Globus pallidus (tissue), 1 donor: ENCODE data around the gene RAB31.

Experiments used
- DNase-seq: peaks from one replicate; pipeline ENCODE4 v3.0.0-alpha.2; 2015; ENCODE audit warnings: low spot score

RAB31 gene

GRCh38 chr18:9866627-9867026, 158.5 kb downstream of the RAB31 start:
- no peak for DNase-seq

GRCh38 chr18:9867071-9867594, 159.0 kb downstream of the RAB31 start:
- no peak for DNase-seq

DNA sequence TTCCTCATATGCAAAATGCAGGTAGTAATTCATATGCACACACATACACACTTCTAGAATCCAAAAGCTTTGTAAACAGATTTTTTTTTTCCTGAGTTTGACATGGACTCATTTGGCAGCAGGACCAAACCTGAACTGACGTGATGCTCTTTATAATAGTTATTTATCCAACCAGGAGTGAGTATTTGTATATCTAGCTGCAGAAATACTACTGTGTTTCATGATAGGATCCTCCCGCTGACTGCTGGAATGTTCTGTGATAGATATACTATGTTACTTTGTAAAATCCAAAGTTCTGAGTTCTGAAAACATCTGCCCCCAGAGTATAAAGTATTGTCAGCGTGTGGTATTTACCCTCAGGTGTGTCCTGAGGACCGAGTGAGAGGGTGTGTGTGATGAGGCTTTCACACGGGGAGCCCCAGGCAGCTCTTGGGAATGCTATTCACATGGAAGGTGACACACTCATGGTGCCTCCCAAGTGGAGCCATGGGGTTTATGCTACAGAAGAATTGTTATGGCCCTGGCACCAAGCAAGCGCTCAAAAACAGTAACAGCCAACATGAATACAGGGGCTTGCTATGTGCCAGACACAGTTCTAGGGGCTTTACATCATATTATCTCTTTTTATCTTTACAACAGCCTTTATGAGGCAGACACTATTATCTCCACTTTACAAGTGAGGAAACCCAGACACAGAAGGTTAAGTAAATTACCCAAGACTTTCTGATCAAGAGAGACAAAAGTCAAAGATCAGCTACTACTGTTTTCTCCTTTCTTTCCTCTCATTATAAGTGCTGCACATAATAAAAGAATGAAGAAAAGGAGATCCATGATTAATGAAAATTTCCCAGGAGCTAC, 161.0 kb downstream of the RAB31 start:
- DNase-seq: no peak

GRCh38 chr18:9869715-9870430, 161.8 kb downstream of the RAB31 start:
- DNase-seq: no peak

DNA sequence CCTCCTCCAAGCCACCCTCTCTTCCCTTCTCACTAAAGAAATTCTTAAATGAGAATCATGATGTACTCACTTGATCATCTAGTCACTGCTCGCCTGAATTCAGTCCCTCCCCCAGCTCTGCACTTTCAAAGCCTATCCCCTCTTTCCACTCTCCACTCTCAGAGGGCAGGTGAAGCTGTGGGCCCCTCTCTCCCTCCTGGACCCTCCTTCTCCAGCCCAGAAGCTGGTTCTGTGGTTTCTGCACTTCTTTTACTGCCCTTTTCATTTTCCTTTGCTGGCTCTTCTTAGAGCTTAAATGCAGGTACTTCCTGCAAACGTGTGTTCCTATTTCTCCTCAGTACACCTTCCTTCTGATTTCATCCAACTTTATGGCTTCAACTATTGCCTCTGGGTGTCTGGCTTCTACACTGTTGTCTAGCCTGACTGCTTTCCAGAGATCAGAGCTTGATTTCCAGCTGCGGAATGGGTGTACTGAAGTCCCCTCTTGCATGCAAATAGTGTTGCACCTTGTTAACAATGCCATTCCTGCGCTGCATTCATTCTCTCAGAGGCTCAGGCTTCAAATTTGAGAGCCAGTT, 162.4 kb downstream of the RAB31 start:
- no peak for DNase-seq

DNA sequence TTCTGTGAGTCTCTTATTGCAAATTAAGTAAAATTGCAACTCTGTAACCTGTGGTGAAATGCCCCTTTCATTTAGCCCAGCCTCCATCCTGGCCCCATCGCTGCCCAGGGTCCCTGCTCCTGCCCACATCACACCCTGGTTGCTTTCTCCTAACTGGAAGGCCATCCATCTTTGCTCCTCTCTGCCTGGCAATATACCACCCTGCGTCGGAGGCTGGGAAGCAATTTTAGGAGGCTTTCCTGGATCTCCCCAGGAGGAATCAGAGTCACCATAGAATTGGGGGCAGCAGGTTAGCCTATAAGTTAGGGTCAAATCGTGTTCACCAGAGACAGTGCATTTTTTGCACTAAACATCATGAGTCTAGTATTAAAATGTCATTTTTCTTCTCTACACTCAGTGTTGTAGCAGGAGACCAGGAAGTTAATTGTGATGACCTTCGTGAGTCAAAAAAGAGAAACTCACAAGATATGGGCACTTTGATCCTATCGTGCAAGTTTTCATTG, 163.2 kb downstream of the RAB31 start:
- no peak for DNase-seq

DNA sequence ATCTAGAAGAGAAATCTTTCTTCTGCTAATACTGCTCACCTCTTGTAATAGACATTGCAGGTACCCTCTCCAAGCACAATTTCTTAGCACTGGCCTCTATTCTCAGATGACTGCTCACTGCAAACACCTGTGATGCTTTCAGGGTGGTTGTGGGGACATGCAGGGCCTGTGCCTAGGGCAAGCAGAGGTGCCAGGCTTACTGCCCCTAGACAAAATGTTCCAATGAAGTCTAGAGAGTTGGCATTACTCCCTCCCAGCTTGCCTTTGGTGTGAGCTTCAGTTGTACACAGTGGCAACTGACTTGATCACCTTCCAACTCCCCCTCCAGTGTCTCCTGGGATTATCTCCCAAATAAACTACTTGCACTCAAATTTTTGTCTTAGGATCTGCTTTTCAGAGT, 164.7 kb downstream of the RAB31 start:
- no peak for DNase-seq

GRCh38 chr18:9874728-9875127, 166.6 kb downstream of the RAB31 start:
- DNase-seq: no peak

DNA sequence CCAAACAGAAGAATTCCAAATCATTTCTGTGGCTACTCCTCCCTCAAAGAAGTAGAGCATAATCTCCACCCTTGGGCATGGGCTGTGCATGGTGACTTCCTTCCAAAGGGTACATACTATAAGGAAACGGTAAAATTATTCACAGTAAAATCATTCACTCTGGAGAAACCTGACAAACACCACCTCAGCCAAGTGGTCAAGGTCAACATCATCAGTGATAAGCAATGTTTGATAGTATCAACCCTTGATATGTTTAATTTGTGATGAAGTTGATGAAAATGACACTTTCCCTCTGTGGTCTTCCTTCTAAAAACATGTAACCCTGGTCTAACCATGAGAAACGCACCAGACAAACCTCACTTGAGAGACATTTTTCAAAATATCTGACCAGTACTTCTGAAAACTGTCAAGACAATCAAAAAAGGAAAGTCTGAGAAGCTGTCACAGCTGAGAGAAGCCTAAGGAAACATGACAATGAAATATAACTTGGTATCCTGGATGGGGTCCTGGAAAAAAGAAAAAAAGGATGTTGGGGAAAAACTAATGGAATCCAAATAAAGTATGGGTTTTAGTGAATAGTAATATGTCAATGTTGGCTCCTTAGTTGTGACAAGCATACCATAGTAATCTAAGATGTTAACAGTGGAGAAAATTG, 168.2 kb downstream of the RAB31 start:
- DNase-seq: no peak

DNA sequence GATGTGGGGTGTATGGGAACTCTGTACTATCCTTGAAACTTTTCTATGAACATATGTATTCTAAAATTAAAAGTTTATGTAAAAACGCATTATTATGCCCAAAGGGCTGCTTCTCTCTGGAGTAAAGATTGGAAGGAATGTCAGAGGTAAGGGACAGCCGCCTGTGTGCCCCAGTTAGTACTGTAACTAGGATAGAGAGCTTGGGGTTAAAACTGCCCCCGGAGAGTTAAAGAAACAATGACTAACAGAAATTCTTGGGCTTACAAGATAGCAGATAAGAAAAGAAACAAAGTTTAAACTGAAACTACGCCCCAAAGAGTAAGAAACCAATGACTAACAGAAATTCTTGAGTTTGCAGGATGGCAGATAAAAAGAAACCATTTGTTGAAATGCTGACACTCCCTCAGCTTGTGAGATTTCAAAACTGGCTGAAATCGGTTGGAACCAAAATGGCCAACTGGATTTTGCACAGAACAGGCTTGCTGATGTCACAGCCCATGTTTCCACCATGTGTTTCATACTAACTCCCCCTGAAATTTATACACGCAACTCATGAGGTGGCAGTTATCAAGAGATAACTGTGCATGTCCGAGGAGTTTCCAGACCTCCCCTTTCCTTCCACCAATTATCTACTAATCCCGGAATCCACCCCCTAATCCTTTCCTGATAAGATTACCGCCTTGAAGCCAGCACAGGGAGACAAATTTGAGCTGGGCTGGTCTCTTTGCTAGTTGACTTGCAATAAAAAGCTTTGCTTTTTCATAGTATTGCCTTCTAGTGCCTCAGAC, 169.0 kb downstream of the RAB31 start:
- no peak for DNase-seq

DNA sequence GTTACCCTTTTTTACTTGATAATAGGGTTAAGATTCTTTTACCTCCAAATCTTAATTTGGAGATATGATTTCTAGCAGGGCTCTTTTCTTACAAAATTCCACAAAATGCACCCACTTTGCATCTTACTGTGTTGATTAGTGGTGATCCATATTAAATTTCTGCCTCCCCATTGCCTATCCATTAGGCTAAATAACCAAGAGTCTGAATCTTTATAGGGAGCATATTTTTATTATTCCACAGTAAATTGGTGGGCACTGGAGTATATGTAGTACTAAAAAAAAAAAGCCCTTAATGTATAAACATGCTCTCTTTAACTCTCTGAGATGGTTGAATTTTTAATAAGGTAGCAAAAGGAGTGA, 169.5 kb downstream of the RAB31 start:
- no peak for DNase-seq

DNA sequence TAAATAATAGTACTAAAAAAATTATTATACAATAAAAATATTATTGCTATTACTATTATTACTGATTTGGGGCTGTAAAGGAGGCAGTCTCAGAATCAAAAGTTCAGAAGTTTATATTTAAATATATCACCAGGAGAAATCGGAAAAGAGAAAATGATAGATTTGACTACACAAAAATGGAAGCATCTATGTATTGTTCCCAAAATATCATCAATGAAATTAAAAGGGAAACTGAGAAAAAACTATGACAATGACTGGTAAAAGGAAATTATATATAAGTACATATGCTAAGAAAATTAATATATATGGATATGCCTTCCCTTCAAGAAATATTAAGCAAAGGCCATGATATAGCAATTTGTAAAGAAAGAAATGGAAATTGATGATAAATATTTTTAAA, 170.0 kb downstream of the RAB31 start:
- DNase-seq: no peak

- no peak for DNase-seq
Measured at GRCh38 chr18:9878783-9879242, 170.7 kb downstream of the RAB31 start.

DNA sequence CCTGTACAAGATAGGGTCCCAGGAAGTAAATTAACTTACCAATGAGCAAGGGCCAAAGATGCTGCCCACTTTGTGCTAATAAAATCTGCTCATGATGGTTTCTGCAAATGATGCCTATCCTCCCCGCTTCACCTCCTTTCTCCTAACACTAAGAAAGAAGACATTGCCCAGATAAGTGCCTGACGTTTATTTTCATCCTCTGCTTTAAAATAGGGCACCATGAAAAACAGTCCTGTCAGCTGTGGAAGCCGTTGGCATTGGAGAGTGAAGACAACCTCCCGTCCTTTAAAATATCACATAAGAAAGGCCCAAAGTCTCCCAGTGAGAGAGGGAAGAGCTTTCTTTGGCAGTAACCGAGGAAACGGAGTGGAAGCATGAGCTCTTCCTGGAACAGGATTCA, 176.0 kb downstream of the RAB31 start:
- no peak for DNase-seq

DNA sequence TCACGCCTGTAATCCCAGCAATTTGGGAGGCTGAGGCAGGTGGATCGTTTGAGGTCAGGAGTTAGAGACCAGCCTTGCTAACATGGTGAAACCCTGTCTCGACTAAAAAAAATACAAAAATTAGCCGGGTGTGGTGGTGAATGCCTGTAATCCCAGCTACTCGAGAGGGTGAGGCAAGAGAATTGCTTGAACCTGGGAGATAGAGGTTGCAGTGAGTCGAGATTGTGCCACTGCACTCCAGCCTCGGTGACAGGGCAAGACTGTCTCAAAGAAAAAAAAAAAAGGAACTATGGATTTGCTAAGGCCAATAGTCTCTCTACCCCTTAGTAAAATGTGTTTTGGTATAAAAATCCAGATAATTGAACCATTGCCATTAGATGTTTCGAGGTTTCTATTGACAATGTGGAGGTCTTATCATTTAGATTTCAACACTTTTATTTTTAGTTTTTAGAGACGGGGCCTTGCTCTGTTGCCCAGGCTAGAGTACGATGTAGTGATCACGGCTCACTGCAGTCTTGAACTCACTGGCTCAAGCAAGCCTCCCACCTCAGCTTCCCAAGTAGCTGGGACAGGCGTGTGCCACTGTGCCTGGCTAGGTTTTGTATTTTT, 176.5 kb downstream of the RAB31 start:
- no peak for DNase-seq

DNA sequence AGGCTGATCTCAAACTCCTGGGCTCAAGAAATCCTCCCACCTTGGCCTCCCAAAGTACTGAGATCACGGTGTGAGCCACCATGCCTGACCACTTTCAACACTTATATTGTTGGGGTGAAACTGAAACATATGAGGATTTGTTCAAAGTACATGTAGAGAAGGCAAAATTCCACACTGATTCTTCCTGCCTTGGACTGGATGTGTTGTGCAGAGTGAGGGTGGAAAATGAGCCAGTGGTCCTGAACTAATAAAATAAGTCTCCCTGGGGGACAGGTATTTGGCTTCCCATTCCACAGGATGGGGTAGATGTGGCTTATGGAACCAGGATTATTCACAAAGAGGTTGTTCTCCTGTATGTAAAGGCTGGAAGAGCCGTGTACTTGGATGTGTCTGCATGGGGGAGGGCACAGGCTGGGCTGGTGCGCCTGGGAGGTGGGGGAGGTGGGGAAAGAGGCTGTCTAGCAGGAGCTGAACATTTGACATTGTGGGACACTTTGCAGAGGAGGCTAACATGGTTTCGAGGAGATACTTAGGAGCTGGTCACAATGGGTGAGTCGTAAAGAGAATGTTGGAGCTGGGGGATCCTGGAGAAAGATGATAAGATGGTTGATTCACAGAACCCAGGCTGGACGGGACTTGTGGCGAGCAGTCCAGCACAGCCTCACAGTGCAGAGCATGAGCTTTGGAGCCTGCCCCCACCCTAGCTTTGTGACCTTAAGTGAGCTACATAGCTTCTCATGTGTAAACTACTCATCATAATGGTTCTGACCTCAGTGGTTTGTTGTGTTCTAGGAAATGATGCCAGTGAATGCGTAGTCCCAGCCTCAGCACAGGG, 177.3 kb downstream of the RAB31 start, which contains the start of gene TXNDC2:
Gene TXNDC2, plus strand, starts transcription at position 804 of the 835 bp plus-strand sequence. CDS start 708 bp downstream, outside the sequence.
- no peak for DNase-seq

DNA sequence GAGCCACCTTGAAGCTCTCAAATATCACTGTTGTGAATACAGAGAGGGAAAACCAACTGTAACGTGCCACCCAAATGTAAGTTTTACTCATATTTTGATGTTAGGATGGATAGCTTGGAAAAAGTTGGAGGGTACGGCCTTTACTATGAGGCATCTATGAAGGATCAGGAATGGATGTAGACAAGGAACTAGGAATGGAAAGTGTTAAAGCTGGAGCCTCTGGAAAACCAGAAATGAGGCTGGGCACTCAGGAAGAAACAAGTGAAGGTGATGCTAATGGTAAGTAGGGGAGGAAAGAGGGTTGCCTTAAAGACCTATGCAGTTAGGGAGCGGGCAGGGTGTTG, 177.9 kb downstream of the RAB31 start:
- no peak for DNase-seq

- DNase-seq: no peak
Measured at GRCh38 chr18:9887992-9888391, 179.9 kb downstream of the RAB31 start.

DNA sequence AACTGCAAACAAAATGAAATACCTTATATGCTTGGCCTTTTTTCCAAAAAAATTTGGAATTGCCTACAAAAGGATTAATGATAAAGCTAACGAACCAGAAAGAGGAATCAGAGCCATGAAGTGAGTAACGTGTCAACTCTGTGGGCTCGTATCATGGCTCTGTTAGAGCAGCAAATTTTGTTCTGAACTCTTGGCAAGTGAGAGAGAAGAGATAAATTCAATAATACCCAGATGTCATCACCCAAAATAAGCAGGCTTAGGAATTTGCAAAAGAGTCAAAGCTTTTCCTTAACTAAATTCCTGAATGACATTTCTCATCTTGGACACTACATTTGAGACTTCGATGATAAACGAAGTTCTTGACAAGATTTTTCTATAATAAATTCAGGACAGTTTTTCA, 182.1 kb downstream of the RAB31 start:
- DNase-seq: no peak

- DNase-seq: no peak
Measured at GRCh38 chr18:9890957-9891356, 182.9 kb downstream of the RAB31 start.
